ENCODE data around the gene PCNT.

GRCh38 chr21:46411691-46412090 is 87.7 kb downstream of the PCNT start:
- TF ChIP-seq EZH2phosphoT487 (conservative IDR thresholded peaks at IDR 0.05; ENCODE audit: low read length): no peak
- TF ChIP-seq, protein P1, sequence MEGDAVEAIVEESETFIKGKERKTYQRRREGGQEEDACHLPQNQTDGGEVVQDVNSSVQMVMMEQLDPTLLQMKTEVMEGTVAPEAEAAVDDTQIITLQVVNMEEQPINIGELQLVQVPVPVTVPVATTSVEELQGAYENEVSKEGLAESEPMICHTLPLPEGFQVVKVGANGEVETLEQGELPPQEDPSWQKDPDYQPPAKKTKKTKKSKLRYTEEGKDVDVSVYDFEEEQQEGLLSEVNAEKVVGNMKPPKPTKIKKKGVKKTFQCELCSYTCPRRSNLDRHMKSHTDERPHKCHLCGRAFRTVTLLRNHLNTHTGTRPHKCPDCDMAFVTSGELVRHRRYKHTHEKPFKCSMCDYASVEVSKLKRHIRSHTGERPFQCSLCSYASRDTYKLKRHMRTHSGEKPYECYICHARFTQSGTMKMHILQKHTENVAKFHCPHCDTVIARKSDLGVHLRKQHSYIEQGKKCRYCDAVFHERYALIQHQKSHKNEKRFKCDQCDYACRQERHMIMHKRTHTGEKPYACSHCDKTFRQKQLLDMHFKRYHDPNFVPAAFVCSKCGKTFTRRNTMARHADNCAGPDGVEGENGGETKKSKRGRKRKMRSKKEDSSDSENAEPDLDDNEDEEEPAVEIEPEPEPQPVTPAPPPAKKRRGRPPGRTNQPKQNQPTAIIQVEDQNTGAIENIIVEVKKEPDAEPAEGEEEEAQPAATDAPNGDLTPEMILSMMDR (IDR thresholded peaks at IDR 0.05; ENCODE audit: insufficient read depth, low read length, poor library complexity, severe bottlenecking): no peak

Data from SU-DHL-6 (cell line).